ENCODE results near the gene TRIM47.
"Not testable (repeated sequence)": the region's sequence is repeated elsewhere in the genome, so short reads cannot be mapped to it uniquely, and the experiment has no call there.

The TRIM47 gene

GRCh38 chr17:75891022-75891604 is 12.7 kb upstream of the TRIM47 start:
- DNase-seq: no peak

GRCh38 chr17:75889454-75889853 is 11.1 kb upstream of the TRIM47 start:
- DNase-seq: no peak

GRCh38 chr17:75888484-75888883 is 10.1 kb upstream of the TRIM47 start:
- DNase-seq: no peak

- not testable (repeated sequence) for DNase-seq
These were observed 7.5 kb upstream of the TRIM47 start for GRCh38 chr17:75885860-75886259.

GRCh38 chr17:75885431-75885830 is 7.0 kb upstream of the TRIM47 start:
- DNase-seq: no peak

- DNase-seq: no peak
These were observed 3.5 kb upstream of the TRIM47 start for GRCh38 chr17:75881678-75882454.

- no peak for DNase-seq
These were observed 1.9 kb upstream of the TRIM47 start for GRCh38 chr17:75880266-75880665.

GRCh38 chr17:75877752-75878173 is 618 bp downstream of the TRIM47 start:
- DNase-seq: peak; percentile 63 to 67

GRCh38 chr17:75876938-75877751 is 1.2 kb downstream of the TRIM47 start:
- DNase-seq: peak in 1 of 2 donors; percentile 26

GRCh38 chr17:75876190-75876937 is 2.0 kb downstream of the TRIM47 start:
- DNase-seq: peak; percentile 70 to 74

- DNase-seq: no peak
These were observed 2.5 kb downstream of the TRIM47 start for GRCh38 chr17:75875940-75876189.

- DNase-seq: peak in 1 of 2 donors; percentile 19
These were observed 3.0 kb downstream of the TRIM47 start for GRCh38 chr17:75875182-75875939.

GRCh38 chr17:75874323-75875181 is 3.8 kb downstream of the TRIM47 start:
- DNase-seq: no peak

- DNase-seq: no peak
These were observed 4.6 kb downstream of the TRIM47 start for GRCh38 chr17:75873587-75874322.

GRCh38 chr17:75872434-75873351 is 5.7 kb downstream of the TRIM47 start:
- DNase-seq: peak in 1 of 2 donors; percentile 42

- not testable (repeated sequence) for DNase-seq
These were observed 8.2 kb downstream of the TRIM47 start for GRCh38 chr17:75870228-75870627.

GRCh38 chr17:75869282-75870141 is 8.9 kb downstream of the TRIM47 start:
- DNase-seq: no peak

- not testable (repeated sequence) for DNase-seq
These were observed 9.6 kb downstream of the TRIM47 start for GRCh38 chr17:75868730-75869281.

Data from activated CD4-positive, alpha-beta T cell treated with anti-CD3 and anti-CD28 coated beads for 4 hours (primary cell).